LNCAP (cell line): ENCODE results near the gene CYP3A5.

ENCODE experiments used
- TF ChIP-seq, protein P1 (sequence below): fragments of 450-650 bp; IDR thresholded peaks from 2 replicates; pipeline ENCODE4 v1.5.1; 2017; ENCODE audit warnings: mild to moderate bottlenecking

Gene CYP3A5

DNA sequence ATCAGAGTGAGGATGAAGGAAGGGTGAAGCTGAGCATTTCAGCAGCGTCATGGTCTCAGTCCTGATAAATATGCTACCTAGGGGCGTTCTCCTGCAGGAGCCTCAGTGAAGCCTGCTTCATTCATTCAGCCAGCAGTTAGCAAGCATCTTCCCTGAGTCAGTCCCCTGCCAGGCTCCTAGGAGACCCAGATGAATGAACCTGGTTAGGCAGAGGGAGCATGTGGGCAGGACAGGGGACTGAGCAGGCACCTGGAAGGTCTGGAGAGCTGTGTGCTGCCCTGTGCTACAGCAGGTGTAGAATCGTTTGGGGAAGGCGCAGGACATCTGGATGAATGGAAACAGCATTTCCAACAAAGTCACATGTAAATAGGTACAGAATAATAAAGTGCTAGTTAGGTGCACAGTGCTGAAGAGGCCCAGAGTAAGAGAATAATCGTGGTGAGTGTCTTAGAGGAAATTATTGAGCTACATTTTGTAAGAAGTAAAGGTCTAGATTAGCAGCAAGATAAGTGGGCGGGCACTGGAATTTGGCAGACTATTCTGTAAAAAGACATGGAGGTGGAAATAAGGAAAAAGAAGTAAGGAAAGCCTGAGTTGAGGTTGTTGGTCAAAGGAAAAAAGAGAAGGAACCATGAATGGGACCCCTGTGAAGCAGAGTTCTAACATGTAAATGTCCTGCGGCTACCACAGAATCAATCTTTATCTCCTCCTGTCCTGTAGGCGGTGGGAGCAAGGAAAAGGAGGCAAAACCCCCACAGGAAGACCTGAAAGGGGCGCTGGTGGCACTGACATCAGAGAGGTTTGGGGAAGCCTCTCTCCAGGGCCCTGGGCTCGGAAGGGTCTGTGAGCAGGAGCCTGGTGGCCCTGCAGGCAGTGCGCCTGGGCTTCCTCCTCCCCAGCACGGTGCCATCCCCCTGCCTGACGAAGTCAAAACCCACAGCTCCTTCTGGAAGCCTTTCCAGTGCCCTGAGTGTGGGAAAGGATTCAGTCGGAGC lies 51.0 kb downstream of the CYP3A5 start:
- TF ChIP-seq, protein P1, sequence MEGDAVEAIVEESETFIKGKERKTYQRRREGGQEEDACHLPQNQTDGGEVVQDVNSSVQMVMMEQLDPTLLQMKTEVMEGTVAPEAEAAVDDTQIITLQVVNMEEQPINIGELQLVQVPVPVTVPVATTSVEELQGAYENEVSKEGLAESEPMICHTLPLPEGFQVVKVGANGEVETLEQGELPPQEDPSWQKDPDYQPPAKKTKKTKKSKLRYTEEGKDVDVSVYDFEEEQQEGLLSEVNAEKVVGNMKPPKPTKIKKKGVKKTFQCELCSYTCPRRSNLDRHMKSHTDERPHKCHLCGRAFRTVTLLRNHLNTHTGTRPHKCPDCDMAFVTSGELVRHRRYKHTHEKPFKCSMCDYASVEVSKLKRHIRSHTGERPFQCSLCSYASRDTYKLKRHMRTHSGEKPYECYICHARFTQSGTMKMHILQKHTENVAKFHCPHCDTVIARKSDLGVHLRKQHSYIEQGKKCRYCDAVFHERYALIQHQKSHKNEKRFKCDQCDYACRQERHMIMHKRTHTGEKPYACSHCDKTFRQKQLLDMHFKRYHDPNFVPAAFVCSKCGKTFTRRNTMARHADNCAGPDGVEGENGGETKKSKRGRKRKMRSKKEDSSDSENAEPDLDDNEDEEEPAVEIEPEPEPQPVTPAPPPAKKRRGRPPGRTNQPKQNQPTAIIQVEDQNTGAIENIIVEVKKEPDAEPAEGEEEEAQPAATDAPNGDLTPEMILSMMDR: no peak

DNA sequence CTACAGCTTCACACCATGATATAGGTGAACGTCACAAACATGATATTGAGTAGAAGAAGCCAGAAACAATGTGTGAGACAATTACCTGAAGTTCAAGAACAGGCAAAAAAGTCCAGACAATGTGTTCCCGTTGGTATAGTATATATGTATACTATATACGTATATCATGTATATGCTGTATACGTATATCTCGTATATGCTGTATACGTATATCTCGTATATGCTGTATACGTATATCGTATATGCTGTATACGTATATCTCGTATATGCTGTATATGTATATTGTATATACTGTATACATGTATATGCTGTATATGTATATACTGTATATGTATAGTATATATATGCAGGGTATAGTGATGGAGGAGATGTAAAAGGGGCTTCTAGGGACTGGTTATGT lies 52.3 kb downstream of the CYP3A5 start:
- TF ChIP-seq, protein P1: no peak

GRCh38 chr7:99626661-99627060 lies 53.1 kb downstream of the CYP3A5 start:
- TF ChIP-seq, protein P1: no peak

DNA sequence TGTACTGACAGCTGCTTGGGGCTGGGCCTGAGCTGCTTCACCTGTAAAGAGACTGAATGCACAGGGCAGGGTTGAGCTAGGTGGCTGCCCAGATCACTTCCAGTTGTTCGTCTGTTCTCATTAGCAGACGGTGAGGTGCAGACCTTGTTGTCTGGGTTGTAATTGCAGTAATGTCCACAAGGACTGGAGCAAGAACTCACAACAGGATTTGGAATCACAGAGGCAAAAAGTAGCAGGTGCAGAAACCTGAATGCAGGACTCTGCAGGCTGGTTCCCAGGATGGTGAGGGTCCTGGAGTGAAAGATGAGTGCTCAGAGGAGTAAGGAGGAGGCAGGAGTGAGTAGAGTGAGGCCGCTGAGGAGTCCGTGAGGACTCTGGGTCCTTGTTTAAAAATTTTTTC lies 53.8 kb downstream of the CYP3A5 start:
- TF ChIP-seq, protein P1: no peak

DNA sequence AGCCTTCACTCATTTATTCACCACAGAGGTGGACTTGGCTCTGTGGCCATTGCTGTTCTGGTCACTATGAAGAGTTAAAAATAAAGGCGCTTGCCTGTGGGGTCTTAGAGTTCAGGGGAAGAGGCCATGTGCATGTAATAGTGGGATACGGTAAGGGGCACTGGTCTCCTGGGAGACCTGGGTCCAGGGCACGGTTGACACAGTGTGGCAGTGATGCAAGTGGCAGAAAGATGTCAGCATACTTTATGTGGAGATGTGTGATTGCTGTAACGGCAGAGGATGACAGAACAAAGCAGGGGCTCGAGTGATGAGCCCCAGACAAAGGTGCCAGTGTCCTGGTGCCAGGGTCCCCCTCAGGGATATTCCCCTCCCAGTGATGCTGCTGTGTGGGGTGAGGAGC lies 54.5 kb downstream of the CYP3A5 start:
- TF ChIP-seq, protein P1: no peak

DNA sequence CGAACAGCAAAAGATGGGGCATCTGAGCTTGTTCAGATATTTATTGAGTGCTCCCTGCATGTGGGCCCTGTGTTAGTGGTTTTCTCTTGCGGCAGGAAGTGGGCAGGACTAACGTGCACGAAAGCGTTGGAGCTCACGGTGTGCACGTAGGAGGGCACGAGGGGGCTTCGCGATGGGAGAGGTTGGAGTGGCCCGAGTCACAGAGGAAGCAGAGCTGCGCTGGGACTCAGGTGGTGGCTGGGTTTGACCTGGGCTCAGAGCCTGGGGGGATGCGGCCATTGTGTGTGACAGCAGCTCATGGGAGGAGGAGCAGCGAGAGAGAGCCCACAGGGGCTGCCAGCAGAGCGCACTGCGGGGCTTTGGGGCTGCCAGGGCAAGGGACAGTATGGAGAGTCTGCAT lies 55.3 kb downstream of the CYP3A5 start:
- TF ChIP-seq, protein P1: no peak

GRCh38 chr7:99623702-99624447 lies 55.9 kb downstream of the CYP3A5 start:
- TF ChIP-seq, protein P1: no peak
